Heart left ventricle (tissue), 13 donors: ENCODE results near the gene FOXA2.

Source experiments
- CTCF ChIP-seq, 12 donors: fragments of 200-600 bp; sonication (generic) in 4 of 12; IDR thresholded peaks; one replicate each; pipeline versions ENCODE4 v1.5.0 to v1.8.0; 2018 to 2022; ENCODE audit warnings: antibody characterized with exemption in 12 of 12, mild to moderate bottlenecking in 5 of 12
- POLR2A ChIP-seq, 2 donors: fragments of 450-650 bp; IDR thresholded peaks; one replicate each; pipeline ENCODE4 v1.6.1; 2017; ENCODE audit warnings: antibody characterized with exemption in 2 of 2, mild to moderate bottlenecking in 2 of 2, moderate library complexity in 2 of 2
- donor health status: ischemic (EF 13 %, LVEDD 7.1; RV severe dilation, severe dysfunction).
- donor health status: DM: no; HTN: yes; CAD: no.
- donor health status: DM: no; HTN: no; CAD: no.
- donor health status: ischemic (EF 25% LVEDD 6.9; RV normal size, moderate dysfunction).
- donor health status: ischemic (EF 25% LVEDD 5.7; RV mildly dilated, moderate dysfunction).
- donor health status: ischemic (EF 35%, LVEDD 5.7; RV mildly dilated, moderate dysfunction).
- donor health status: nonischemic (EF 11% LVEDD 7.7; RV severe dilation, severe dysfunction).
- donor health status: DM: yes; HTN: yes; CAD: no.
- donor health status: PGD.
- donor health status: ischemic (EF 29% LVEDD 5.4; RV normal size, mild dysfunction).
- donor health status: nonischemic (EF 23%, LVEDD 6.1; RV moderate dilation, normal function).

DNA sequence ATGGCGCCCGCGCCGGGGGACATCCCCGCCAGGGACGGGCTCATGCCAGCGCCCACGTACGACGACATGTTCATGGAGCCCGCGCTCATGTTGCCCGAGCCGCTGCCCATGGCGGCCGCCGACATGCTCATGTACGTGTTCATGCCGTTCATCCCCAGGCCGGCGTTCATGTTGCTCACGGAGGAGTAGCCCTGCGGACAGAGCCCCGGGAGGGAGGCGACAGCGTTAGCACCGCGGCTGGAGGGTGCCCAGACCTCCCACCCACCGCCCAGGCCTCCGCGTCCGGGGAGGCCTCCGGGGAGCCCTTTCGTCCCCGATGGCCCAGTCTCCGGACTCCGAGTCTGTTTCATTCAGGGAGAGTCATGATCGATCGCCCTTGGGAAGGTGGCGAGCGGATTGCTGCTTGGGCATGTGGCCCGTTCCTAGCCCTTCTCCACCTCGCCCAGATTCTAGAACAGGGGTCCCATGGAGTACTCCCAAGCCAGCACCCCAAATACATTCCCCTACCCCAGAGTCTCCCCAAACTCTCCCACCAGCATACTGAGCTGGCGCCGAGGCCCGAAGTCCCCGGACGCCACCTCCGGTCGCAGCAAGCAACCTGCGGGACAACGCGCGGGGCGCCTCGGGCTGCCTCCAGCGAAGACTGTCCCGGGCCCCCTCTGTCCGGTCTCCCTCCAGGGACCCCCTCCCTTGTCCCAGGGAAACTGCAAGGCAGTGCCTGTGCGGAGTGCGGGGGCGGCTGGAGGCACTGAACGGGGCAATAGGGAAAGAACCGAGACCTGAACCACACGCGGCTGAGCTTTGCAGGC lies 1.2 kb downstream of the FOXA2 start:
- TF ChIP-seq CTCF (IDR thresholded peaks at IDR 0.05) (no peak), POLR2A (IDR thresholded peaks at IDR 0.05) (no peak)
